GM12891 (cell line): Measurements from ENCODE around the gene IFT74.

ENCODE experiments used
- POLR2A ChIP-seq: IDR thresholded peaks from 2 replicates; pipeline ENCODE4 v1.6.1; 2011; ENCODE audit warnings: low read depth, low read length, control low read depth
- POLR2AphosphoS5 ChIP-seq: IDR thresholded peaks from 2 replicates; pipeline ENCODE4 v1.6.1; 2011; ENCODE audit warnings: low read depth, low read length, control low read depth
- TAF1 ChIP-seq: IDR thresholded peaks from 2 replicates; pipeline ENCODE4 v1.6.1; 2011; ENCODE audit warnings: low read depth, low read length, control low read depth

DNA sequence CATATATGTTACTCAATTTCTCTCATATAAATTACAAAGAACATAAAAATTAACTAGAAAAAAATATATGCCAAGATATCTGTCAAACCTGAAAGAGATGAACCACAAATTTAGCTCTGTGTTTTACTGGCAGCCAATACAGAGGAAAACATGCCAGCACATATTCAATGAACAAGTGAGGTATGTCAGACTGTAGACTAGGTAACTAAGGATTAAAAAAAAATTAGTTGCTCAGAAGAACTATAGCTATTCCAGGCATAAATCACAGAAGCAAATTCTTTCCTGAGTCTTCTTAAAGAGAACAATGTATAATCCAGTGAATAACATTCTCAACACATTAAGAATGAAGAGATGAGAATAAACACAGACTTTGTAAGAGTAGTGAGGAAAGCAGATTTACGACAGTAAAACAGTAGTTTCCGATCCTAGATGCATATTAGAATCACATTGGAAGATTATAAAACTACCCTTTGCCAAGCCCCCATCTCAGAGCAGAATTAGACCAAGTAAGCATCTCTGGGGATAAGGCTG lies 43.0 kb upstream of the IFT74 start:
- TF ChIP-seq POLR2A (no peak), TAF1 (no peak), POLR2AphosphoS5 (no peak)
